GM21447 (cell line): ENCODE measurements around the gene CNMD.

Experiments used
- ATAC-seq: cut with Tn5 transposase; IDR thresholded peaks from one replicate; pipeline ENCODE4 v1.9.1; 2021; ENCODE audit not compliant: unreplicated experiment

Gene CNMD

GRCh38 chr13:52739468-52740071 is at the start of gene CNMD:
TSS of gene CNMD (minus strand) at chr13:52739820. CDS start at chr13:52739701, 119 bp downstream.
- no peak for ATAC-seq

DNA sequence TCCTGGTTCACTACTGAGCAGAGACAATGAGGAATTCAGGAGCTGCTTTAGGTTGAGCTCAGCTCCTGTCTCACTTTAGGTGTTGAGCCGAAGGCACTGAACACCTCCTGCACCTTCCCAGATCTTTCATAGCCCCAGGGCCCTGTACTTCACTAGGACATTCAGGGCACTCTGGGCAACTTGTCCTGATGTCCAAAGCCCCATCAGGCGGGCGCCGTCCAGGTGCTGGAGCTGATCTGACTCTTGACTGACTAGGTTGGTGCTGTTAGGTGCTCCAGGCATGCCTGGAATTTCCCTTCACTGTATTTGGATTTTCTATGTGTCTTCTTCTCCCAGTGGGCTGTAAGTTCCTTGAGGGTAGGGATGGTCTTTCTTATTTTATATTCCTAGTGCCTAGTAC is 48.4 kb upstream of the CNMD start:
- ATAC-seq = no peak

- ATAC-seq = no peak
These were observed 47.6 kb upstream of the CNMD start for GRCh38 chr13:52787235-52787634.

DNA sequence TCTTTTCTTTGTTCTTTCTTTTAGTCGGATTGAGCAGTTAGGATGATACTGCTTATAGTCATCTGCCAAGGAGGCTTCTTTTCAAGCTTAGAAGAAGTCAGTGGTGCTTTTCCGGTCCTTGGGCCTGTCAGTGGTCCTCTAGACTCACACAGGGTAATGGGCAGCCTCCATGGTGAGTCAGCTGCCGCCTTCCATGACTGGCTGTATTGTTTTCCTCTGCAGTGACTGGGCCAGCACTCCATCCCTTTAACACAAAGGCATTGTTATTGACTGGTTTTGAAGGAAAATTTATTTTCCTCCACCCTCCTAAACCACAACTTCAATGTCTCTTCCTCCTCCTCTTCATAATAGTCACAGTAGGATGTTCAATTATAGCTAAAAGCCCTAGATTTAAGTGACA is 47.1 kb upstream of the CNMD start:
- no peak for ATAC-seq

GRCh38 chr13:52785739-52786138 is 46.1 kb upstream of the CNMD start:
- ATAC-seq = no peak

GRCh38 chr13:52784591-52785340 is 45.1 kb upstream of the CNMD start:
- no peak for ATAC-seq

DNA sequence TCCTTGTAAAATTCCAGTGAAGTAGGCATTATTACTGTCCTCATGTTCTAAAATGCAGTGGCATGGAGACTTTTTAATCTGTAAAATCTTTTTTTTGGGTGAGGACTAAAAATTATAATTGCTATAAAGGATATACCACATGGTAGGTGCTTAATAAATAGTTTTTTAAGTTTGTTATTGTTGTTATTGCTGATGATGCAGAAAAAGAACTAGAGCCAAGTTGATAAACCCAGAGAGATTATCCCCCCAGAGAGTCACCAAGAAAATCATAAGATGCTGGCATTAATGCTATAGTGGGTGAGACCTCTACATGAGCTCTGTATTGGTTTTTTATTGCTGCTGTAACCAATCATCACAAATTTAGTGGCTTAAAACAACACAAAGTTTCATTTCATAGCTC is 44.3 kb upstream of the CNMD start:
- ATAC-seq = no peak

DNA sequence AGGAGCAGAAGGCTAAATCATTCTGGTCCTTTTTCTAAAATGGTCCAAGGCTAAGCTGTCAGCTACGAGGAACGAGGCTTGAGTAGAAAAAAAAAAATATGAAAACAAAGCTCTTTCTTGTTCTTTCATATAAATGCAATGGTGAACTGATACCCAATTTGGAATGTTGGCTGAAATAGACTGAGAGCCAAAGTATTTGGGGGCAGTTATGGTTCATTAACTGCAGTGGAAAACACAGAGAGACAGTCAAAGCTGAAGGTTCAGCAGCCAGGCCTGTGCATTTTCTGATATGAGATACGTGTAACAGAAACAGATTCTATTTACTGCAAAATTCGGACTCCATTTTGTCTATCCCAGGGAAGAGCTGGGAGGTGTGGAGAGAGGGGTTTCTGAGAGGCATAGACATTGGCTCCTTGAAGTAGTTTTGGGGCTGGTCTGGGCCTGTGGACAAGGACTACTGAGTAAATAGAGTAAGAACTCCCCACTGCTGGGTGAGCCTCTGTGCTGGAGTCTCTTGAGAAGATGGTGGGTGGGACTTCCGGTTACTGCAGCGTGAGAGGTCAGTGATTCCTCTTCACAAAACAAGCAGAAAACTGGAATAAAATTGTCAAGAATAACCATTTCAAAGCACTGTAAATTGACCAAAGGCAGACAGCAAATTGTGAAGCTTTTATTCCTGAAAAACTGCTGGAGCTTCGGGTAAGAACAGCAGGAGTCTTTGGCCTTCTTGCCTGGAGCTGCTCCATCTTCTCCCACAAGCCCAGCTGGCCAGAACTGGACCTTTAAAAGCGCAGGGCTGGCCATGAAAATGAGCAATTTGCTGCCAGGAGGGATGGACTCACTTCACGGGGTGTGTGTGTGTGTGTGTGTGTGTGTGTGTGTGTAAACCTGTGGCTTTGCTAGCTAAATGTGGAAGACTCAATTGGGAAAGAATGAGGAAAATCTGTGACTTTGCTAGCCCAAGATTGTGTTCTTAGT is 43.1 kb upstream of the CNMD start:
- ATAC-seq = no peak

DNA sequence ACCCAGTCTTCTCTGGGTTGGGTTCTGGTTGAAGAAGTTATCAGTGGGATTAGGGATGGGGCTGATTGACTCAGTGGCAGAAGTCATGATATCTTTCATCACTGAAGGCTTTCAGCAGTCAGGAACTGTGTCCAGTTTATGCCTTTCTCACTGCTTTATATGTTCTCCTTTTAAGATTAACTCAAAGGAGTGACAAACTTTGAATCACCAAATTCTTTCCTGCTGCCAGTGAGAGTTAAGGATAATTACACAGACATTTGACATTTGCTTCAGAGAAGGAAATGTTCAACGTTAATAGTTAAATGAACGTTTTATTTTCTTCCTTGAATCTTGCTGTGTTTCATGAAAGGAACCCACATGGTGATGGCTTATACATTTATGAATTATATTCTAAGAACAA is 41.0 kb upstream of the CNMD start:
- ATAC-seq = no peak

DNA sequence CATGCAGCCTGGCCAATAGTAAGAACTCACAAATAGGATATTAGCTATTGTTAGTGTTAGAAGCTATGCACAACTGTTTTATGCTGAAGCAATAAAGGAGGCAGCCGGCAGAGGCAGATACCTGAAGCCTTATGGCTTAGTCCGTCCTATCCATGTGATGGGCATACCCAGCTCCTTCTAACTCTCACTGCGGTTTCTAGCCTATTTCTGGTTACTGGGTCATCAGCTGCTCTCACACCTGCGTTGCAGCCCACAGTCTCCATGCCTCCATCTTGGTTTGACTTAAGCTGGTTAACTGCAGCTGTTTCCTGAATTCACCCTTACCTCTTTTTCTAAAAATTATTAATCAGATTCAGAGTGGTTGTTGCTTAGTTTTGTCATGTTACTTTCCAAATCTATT is 40.5 kb upstream of the CNMD start:
- no peak for ATAC-seq

GRCh38 chr13:52779103-52779502 is 39.5 kb upstream of the CNMD start:
- ATAC-seq = no peak

GRCh38 chr13:52776726-52777125 is 37.1 kb upstream of the CNMD start:
- no peak for ATAC-seq

DNA sequence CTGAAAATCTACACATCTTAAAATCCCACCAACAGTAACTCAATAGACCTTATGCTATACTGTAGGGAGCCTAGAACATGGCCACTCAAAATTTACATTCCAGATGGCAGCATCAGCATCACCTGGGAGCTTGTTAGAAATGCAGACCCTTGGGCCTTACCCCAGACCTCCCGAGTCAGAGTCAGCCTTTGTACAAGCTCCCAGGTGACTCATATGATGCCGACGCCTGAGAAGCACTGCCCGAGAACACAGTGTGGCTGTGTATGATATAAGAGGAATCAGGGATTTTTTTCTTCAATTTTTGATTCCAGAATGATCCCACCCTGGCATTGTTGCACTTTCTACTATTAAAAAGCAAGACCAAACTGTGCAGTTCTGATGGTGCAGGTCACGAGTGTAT is 35.9 kb upstream of the CNMD start:
- ATAC-seq = no peak

- no peak for ATAC-seq
These were observed 28.4 kb upstream of the CNMD start for GRCh38 chr13:52767949-52768516.

GRCh38 chr13:52765611-52766390 is 26.2 kb upstream of the CNMD start:
- no peak for ATAC-seq

GRCh38 chr13:52760077-52760476 is 20.5 kb upstream of the CNMD start:
- ATAC-seq = no peak

DNA sequence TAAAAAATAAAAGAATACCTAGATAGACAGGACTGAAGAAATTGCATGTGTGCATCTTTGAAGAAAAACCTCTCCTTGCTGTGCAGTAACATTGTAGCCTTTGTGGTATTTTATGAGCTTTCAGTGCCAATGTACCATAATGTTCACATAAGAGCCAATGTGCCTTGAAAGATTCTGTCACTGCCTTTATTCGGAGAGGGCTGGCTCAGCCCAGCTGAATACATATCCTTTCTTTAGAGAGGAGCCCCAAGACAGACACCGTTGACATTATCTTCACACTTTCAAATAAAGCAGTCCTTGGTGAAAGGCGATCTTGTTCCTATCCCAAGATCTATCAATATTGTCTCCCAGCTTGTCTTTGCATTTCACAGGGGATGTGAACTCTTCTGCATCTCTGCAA is 18.5 kb upstream of the CNMD start:
- no peak for ATAC-seq

DNA sequence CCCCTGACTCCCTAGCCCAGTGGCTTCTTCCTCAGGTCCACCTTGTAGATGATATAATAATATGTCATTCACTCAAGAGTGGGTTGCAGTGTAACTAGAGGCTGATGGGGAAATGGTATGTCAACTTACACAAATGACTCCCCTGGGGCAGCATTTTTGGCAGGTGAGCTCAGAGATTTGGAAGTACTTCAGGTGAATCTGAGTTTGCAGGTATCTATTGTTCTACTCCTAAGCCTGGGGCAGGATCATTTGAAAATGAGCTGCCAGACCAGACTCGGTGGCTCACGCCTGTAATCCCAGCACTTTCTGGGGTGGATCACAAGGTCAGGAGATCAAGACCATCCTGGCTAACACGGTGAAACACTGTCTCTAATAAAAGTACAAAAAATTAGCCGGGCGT is 11.6 kb upstream of the CNMD start:
- ATAC-seq = no peak

DNA sequence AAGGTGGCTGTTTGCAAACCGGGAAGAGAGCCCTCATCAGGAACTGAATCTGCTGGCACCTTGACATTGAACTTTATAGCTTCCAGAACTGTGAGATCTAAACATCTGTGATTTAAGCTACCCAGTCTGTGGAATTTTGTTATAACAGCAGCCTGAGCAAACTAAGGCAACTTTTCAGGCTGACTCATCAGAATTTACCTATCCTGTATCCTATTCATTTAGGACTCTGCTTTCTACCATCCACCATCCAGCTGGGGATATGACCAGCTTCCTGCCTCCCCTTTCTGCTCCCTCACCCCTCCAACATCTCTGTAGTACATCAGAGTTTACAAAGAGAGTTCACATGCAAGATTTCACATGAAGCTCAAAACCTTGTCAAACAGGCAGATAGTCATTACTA is 11.1 kb upstream of the CNMD start:
- no peak for ATAC-seq

DNA sequence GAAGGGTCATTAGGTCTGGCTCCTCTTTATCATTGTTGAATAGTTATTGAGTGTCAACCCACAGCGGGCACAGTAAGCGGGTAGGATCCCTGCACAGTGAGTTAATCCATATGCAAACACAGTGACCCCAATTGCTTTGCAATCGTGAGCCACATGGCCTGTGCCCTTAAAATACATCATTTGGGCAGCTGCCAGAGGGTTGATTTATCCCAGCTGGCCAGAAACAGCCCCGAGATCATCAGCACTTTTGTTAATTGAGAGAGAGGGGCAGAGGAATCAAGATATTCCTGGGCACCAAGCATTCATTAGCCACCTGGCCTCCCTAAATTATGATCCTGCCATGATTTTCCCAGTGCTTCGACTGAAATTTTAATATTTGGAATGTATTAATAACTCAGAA is 9.8 kb upstream of the CNMD start:
- no peak for ATAC-seq

DNA sequence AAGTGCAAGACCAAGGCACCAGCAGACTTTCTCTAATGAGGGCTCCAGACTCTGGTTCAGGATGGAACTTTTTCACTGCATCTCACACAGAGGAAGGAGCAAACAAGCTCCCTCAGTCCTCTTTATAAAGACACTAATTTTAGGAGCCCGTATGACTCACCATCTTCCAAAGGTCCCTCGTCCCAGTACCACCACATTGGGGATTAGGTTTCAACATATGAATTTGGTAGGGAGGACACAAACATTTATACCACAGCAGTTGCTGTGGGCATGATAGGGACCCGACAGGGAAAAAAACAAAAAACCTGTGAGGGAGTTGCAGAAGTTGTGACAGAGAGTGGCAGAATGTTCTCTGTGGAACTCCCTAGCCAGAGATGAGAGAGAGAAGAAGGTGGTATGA is 6.5 kb upstream of the CNMD start:
- no peak for ATAC-seq
